GM18508 (cell line): Measurements from ENCODE around the gene MYOCD.

Experiments
- ATAC-seq: cut with Tn5 transposase; IDR thresholded peaks from one replicate; pipeline ENCODE4 v1.9.1; 2021; ENCODE audit warnings: moderate number of reproducible peaks; ENCODE audit not compliant: insufficient read depth, unreplicated experiment

The MYOCD gene

DNA sequence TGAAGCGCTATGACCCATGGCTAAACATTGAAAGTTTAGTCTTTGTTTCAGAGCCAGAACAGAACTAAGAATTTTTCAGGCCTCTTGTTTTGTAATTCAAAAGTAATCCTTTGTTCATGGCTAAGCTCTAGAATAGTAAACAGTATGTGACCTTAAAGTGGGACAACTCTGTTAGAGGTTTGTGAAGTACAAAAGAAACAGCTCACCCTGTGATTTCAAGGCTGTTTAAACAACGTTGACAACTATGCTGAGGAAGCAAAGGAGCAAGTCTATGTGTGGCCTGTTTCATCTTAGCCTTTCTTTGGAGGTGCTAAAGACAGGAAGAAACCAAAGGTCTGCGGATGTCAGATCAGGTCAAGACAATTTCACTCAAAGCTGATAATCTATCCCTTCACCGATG, 40.4 kb downstream of the MYOCD start:
- no peak for ATAC-seq

DNA sequence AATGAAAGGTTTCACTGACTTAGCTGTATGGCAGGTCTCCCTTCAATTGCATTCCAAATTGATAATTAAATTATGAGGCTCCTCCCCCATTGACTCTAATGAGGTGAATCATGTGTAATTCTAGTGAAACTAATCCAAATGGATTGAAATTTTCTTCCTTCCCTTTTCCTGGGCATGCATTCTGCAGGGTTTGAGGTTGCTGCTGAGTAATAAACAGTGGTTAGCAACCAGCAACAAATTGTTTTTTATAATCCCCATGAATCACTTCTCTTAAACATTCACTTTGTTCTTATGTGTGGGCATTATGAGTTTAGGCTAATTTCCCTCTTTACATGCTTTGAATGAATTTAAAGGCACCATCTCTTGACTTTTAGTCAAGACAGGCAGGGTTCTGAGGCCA, 43.4 kb downstream of the MYOCD start:
- no peak for ATAC-seq

DNA sequence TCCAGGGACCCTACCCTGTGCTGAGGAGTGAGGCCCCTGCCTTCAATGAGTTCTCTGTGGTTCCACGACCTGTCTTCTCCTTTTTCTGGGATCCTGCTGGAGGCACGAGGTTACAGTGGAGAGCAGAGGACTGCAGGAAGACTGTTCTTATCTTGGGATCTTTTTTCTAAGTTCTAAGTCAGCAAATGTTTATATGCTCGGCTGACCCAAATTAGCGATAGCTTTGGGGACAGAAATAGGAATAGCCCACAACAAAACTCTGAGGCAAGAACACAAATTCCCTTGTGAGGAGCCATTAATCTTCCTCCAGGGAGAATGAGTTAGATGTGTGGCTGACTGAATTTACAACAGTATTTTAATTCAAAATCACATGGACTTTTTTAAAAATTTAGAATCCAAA, 46.7 kb downstream of the MYOCD start:
- ATAC-seq: no peak

DNA sequence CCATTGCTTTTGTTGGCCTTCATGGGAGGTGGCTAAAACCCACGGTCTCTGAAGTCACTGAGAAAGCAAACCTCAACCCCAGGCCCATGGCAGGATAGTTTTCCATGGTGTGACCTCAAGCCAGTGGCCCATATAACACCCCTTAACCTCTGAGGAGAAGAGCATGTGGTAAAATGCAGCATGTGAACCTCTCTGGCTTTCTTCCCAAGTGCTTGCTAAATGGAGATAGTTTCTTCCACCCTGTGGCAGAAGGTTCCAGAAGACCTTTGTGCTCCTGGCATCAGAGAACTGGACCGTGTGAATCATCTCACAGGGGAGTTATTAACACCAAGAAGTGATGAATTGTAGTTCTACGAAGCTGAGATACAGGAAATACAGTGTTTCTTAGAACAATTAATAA, 47.3 kb downstream of the MYOCD start:
- no peak for ATAC-seq

DNA sequence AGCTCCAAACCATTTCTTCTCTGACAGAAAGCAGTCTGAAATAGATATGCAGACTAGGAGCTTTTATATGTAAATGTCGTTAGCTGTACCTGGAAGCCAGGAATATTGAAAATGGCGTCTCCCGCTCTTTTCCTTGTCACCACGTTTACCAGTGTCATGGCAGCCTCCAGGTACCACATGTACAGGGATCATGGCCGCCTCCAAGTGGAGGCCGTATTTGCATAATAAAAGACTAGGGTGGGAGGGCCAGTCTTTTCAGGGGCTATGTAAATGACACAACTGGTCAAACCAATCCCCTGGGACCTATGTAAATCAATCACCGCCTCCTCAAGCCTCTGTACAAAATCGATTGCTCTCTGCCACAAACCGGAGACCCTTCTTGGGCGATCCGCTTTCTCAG, 54.3 kb downstream of the MYOCD start:
- no peak for ATAC-seq

DNA sequence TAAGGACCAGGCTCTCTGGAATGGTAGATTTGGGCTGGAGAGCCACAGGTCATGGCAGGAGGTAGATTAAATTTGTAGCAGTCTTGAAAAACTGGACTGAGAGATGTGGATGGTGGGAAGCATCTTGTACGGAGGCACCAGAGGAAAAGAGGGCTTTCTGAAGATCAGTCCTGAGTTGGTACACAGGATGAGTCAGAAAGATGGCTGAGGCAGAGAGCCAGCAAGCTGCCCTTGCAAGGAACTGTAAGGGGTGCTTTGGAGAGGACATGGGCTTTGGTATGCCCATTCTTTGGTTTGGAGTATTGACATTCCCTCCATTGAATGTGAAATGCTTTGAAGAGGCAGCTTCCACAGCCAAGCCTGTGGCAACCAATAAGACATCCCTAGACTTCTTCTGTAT, 55.9 kb downstream of the MYOCD start:
- ATAC-seq: no peak

DNA sequence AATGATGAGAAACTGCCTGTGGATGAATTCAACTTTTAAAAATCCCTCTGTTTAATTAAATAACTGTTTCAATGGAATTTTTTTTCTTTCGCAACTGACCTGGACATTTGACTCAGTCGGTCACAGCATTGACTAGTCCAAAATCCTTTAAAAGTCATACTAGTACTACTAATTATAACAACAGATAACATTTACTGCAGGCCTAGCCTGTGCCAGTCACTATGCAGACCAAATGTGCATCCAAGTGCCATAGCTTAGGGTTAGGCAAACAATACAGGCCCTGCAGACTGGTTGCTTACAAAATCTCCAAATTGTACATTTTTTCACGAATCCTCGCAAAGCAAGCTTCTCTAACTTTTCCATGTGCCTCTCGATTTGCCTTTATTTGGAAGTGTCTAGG, 56.6 kb downstream of the MYOCD start:
- ATAC-seq: no peak

DNA sequence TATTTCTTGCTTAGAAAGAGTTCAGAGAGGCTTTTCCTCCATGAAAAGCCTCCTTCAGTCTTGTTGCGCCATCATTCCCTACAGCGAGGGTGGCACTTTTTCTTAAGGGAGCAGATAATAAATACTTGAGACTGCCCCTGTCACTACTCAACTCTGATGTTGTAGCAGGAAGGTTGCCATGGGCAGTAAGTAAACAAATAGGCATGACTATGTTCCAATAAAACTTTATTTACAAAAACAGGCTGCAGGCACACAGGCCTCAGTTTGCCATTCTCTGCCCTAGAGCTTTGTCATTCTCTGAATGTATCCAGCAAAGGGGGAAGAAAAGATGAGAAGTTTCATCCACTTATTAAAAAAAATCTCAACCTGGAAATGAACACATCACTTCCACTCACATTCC, 60.4 kb downstream of the MYOCD start:
- ATAC-seq: no peak

DNA sequence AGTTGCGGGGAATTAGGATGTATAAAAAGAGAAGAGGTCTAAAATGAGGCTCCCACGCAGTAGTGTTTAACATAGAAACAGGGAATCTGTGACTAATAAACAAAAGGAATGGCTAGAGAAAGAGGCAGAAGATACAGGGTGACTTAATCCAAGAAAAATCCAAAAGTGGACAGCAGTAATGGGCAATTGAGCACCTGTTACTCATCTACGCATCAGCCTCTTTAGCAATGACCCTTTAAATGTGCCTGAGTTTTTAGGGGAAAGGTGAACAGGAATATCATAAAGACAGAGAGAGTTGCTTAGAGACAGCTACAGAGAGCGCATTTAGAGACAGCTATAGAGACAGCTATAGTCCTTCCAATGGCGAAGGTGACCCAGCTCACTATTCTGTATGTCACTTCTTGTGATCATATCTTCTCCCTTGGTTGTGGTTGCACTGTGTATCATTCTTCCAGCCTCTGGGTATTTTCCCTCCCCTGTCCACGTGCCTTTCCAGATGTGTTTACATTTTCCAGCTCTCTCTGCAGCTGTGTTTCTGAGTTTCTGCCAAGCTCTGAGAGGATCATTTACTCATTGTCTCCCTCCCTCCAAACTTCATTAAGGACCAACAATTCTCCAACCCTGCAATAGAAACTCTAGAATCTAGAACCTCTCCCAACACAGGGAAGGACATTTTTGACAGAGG, 61.5 kb downstream of the MYOCD start:
- ATAC-seq: no peak

DNA sequence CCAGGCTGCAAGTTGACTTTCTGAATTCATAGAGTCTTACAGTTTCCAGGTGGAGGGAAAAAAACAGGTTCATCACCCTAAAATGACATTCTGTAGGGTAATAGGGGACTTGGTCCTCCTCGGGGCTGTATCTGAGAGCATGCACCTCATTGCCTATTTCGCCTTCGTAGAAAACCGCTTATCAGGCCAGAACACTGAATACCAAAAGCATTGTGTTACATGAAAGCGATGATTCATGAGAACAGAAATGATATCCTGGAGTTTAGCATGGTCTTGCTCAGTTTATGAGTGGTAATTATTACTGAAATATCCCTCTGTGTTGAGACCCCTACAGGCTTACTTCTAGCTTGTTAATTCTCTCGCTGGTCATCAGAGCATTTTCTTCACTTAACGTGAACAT, 62.2 kb downstream of the MYOCD start:
- ATAC-seq: no peak

DNA sequence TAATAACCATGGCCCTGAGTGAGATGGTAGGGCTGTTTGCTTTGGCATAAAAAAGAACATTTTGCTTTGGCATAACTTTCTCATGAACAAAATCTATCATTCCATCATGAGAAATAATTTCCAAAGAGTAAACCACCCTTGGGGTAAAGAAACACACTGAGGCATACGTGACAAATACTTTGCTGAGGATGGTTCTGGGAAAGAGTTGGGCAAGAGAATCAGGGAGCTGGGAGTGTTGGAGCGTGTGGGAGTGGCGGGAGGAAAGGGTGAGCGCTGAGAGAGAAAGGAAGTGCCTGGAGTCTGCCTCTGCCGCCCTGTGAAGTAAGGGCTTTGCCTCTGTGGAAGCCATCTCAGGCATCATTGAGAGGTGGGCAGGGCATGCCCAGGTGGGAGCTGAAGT, 63.4 kb downstream of the MYOCD start:
- no peak for ATAC-seq

DNA sequence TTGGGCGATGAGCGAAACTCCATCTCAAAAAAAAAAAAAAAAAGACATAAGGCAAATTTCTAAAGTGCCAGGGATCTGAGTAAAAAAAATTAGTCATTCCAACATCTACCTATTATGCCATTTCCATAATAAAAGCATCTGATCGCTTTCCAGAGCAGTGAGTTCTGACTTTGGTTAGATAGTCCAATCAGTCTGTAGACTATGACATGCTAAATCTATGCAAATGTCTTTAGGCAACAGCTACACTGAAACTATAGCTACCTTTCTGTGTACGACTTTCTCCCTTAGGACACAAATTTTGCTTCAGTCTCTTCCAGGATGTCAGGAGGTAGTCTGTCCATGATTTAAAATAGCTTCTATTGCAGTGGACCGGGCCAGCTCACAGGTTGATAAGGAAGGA, 64.7 kb downstream of the MYOCD start:
- ATAC-seq: no peak

DNA sequence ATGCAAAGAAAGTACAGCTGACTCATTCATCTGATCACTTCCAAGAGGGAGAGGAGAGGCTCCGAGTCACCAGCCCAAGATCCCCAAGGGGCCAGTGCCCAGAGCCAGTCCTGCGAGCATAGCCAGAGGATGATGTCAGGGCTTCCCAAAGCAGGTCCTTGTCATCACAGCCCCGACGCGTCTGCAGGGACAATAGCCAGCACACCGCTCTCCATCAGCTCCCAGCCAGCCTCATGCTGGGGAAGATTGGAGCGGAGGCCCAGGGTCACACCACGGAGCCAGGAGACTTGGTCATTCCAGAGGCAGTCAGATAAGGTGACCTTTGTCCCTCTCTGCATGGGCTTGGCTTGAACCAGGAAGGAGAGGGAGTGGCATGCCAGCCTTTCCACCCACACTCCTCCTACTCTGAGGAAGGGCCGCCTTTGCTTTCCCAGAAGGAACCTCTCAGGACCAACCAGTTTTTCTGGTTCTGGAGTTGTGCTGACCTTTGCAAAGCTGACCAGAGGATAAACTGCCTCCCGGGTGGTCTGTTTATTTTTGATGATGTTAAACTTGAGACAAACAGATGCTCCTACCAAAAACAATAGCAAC, 65.3 kb downstream of the MYOCD start:
- ATAC-seq: no peak

DNA sequence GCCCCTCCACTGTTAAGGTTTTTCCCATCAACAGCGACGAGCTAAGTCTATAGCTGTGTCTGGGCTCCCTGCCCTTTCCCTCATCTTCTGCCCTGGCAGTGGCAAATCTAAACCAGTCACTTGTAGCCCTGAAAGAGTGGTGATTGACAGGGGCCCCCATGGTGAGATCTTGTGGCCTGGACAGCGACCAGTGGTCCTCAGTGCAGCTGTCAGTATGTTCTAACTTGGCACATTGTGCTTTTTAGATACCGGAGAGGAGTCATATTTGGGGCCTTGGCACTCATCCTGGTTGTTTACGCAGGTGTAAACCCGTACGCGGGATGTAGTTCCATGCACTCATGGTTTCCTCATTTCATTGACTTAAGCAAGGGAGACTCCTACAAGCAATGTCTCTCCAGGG, 66.1 kb downstream of the MYOCD start:
- ATAC-seq: no peak

DNA sequence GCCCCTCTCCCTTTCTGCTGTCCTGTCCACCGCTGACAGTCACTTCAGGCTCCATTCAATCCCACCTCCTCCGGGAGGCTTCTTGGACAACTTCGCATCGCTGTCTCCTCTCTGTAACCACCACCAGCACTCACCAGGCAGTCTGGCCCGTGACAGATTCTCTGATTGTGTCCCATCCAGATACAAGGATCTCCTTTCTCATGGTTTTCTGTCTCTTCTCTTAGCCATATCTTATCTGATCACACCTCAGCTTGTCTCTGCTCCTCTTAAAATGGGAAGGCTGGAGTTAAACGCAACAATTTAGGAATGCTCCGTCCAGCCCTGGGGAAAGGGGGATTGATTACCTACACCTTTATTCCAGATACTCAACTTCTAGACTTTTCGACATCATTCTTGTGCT, 66.7 kb downstream of the MYOCD start:
- no peak for ATAC-seq

DNA sequence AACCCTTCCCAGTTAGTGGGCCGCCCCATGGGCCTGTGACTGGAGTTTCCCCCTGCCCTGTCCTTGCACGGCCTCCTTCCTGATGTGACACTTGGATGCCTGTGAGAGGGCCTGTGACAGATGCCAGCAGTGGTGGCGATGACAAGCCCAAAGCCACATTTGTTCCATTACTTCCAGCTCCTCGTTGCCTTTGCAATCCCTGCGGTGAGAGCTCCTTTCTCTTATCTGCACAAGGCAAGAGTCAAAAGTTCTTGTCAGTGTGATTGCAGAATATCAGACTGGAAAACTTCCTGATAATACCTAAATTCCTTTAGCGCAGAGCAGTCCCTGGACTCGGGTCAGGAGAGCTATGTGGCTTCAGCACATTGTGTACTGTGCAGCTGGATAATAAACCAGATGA, 69.2 kb downstream of the MYOCD start:
- no peak for ATAC-seq

DNA sequence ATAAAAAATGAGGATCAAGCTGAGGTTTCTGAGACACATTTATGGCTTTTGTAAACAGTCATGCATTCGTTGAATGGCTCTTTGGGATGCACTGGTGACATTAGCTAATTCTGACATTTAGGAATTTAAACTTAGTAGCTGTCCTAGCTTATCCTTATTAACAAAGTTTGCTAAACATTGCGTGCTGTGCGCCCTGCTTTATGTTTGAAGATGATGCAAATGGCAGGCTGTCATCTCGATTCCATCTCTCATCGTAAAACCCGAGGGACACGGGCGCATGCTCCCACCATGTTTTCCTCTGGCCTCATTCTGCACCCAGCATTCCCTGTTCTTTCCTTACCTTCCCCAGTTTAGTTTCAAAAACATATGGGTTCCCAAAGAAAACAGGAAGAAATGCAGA, 69.8 kb downstream of the MYOCD start:
- no peak for ATAC-seq

DNA sequence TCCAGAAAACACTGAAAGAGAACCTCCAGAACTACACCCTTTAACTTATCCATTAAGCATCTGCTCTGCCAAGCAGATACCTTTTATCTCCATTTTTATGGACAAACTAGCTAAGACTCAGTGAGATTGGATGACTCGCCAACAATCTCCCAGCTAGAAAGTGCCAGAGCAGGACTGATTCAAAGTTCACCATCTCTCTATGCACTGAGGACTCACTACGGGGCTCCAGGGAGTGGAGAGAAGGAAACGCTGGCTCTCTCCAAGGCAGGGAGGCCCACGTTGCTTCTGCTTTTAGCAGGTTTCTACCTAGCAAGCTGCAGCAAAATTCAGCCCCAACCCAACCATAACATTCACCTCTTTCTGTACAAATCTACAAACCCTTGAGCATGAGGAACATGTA, 70.8 kb downstream of the MYOCD start:
- no peak for ATAC-seq

DNA sequence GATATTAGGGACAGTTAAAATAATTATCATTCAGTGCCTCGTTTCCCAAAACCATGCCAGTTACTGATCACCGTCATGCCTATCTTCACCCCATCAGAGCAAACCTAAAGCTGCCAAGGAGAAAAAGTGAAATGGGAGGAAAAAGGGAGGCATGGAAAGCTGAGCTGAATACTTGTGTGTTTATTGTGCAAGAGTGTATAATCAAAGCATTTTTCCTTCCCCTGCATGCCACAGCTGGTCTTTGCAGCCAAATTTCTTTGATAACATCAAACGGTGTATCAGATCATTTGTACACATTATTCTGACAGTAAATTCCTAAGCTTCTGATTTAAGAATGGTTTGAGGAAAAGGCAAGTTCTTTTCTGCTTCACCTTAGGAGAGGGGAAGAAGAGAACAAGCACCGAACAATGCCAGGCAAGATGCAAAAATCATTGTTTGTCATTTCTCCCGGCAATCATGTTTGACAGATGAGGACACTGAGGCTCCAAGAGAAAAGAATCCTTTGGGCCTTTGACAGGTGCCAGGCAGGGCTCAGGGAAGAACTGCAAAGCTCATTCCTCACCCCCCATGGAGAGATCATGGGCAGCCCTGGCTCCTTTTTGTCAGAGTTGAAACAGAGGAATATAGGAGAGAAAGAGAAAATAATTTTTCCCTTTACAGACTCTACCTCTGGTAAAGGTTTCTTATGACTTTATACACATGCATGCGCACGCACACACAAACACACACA, 72.2 kb downstream of the MYOCD start:
- ATAC-seq: no peak

DNA sequence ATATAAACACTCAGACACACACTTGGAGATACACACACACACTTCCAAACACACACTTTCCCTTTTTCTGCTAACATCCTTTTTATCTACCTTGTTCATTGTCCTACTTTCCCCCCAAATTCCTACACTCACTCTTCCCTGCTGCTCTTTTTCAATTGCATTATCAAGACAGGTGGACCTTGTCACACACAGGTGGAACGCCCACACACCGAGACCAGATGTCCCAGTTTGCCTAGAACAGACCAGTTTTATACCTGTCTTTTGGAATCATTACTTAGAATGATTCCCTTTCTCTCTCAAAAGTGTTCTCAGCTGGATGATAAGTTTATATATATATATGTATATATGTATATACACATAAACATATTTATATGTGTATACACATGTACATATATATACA, 72.9 kb downstream of the MYOCD start:
- no peak for ATAC-seq

DNA sequence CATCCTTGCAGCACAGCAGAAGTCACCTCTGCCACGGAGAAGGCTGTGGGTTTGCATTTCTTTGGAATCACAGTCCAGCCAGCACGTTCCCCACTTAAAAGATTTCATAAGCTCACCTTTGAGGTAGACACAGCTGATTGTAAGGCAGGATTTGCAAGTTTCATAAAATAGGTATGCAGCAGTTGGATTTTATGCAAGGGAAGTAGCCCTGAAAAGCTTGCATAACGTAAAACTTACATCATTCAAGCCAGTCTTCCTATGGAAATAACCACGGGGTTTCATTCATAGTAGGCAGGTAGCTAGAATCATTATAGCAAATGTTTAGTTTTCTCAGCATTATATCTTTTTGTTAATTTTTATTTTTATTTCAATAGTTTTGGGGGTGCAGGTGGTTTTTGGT, 73.8 kb downstream of the MYOCD start:
- no peak for ATAC-seq

DNA sequence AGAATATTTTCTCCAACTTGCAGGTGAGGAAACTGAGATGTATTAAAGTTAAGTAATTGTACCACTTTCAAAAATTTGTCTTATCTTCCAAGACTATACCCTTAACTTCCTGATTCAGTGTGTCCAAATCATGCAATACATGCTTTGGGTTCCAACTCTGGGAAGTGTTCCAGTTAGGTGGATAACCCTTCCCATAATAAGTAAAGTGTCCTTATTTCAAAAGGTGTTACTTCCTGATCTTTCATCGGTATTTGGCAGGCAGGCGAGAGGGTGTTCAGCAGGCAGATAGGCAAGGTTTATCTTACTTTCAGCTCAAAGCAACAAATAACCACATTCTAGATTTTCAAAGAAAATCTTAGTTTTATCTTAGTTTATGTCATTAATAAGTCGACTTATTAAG, 77.4 kb downstream of the MYOCD start:
- ATAC-seq: no peak
